ENCODE measurements around the gene TTLL10.

The TTLL10 gene

DNA sequence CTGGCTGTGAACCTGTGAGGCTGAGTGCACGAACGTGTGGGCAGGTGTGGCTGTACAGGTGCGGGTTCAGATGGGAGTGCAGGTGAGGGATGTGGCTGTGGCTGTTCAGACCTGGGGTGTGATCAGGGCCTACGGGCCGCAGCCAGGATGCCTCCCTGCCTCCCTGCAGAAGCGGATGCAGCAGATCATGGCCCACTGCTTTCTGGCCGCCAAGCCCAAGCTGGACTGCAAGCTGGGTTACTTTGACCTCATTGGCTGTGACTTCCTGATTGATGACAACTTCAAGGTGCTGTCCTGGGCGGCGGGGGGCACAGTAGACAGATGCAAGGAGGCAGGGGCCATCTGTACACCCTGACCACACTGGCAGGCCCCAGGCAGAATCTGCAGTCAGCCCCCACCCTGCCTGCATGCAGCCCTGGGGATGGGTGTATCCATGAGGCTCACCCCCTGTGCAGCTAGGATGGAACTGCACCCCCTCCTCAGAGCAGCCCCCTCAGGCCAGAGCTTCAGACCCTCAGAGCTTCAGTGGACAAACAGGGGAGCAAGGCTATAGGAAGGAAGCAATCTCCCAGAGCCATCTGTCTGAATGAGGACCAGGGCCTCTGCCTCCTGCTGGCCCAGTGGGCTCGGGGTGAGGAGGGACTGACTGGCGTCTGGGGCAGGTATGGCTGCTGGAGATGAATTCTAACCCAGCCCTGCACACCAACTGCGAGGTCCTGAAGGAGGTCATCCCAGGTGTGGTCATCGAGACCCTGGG is 22.9 kb downstream of the TTLL10 start:
- no peaks in the 10 kb centered on the region for H3K36me3 ChIP-seq
- intact Hi-C loops (cut with DNase I; ENCODE audit: low total_unique reads), result no loop called here
- DNase-seq, result no peak

DNA sequence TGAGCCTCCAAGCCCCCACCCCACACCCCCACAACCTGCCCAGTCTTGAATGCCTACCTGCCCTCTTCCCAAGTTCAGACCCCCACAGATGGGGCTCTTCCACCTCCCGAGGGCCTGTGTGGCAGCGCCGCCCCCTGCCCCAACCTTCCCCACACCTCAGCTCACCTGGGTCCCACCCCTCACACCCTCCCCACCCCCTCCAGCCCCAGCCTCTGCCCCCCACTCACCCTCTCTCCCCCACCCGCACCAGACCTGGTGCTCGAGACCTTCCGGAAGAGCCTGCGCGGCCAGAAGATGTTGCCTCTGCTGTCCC is 23.5 kb downstream of the TTLL10 start:
- TF ChIP-seq, protein P1, sequence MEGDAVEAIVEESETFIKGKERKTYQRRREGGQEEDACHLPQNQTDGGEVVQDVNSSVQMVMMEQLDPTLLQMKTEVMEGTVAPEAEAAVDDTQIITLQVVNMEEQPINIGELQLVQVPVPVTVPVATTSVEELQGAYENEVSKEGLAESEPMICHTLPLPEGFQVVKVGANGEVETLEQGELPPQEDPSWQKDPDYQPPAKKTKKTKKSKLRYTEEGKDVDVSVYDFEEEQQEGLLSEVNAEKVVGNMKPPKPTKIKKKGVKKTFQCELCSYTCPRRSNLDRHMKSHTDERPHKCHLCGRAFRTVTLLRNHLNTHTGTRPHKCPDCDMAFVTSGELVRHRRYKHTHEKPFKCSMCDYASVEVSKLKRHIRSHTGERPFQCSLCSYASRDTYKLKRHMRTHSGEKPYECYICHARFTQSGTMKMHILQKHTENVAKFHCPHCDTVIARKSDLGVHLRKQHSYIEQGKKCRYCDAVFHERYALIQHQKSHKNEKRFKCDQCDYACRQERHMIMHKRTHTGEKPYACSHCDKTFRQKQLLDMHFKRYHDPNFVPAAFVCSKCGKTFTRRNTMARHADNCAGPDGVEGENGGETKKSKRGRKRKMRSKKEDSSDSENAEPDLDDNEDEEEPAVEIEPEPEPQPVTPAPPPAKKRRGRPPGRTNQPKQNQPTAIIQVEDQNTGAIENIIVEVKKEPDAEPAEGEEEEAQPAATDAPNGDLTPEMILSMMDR (IDR thresholded peaks at IDR 0.05), result no peak
- H3K4me3 ChIP-seq, result no peak overlapping the region
- H3K9me3 ChIP-seq, result peaks cover 0 to 9% (median 0%) of the 10 kb centered on the region in 3 donors
- intact Hi-C loops (cut with DNase I; ENCODE audit: low total_unique reads), result no loop called here
- no peak for DNase-seq
- no peaks in the 10 kb centered on the region for H3K36me3 ChIP-seq
- H3K27me3 ChIP-seq, result peaks cover 0 to 40% of the 10 kb centered on the region in 2 donors
- no peak overlapping the region for H3K27ac ChIP-seq
- peaks cover 0 to 10% (median 9%) of the 10 kb centered on the region in 4 donors for H3K4me1 ChIP-seq

More for the DNA sequence above, 22.9 kb downstream of the TTLL10 start:
- peaks cover 0 to 9% (median 0%) of the 10 kb centered on the region in 3 donors for H3K9me3 ChIP-seq
- H3K4me3 ChIP-seq, result no peak overlapping the region
- TF ChIP-seq, protein P1 (IDR thresholded peaks at IDR 0.05), result no peak
- peaks cover 0 to 40% of the 10 kb centered on the region in 2 donors for H3K27me3 ChIP-seq
- H3K4me1 ChIP-seq, result peaks cover 0 to 10% (median 9%) of the 10 kb centered on the region in 4 donors
- no peak overlapping the region for H3K27ac ChIP-seq

DNA sequence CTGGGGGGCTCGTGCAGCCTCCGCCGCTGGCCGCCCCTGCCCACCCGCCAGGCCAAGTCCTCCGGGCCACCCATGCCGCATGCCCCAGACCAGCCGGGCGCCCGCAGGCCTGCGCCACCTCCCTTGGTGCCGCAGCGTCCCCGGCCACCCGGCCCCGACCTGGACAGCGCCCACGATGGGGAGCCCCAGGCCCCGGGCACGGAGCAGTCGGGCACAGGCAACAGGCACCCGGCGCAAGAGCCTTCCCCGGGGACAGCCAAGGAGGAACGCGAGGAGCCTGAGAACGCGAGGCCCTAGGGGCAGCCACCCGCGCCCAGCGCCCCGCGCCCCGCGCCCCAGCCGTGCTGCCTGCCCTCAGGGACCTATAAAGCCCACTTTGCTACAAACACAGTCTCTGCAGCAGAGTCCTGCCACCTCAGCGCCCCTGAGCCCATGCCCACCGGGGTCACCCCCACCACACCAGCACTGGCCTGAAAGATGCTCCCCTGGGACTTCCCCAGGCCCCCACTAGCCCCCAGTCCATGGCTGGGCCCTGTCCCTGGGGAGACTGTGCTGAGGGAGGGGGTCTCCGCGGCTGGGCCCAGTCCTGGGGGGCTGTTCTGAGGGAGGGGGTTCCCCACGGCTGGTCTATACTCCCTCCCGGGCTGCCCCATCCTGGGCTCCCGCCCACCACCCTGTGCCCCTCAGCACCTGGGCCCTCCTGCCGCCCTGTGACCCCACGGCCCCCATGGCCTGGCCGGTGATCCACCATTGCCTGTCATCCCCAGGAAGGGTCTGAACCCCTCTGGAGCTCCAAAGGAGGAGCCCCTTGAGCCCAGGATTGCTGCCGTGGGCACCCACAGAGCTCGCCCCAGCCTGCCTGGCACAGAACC is 24.1 kb downstream of the TTLL10 start:
- TF ChIP-seq, protein P1 (IDR thresholded peaks at IDR 0.05), result no peak
- DNase-seq, result no peak
- Histone ChIP-seq H3K4me3 (no peak overlapping the region), H3K9me3 (peaks cover 0 to 9% (median 0%) of the 10 kb centered on the region in 3 donors), H3K27ac (no peak overlapping the region), H3K36me3 (no peaks in the 10 kb centered on the region), H3K4me1 (peaks cover 0 to 10% (median 9%) of the 10 kb centered on the region in 4 donors), H3K27me3 (peaks cover 0 to 44% of the 10 kb centered on the region in 2 donors)
- intact Hi-C loops (cut with DNase I; ENCODE audit: low total_unique reads), result no loop called here

DNA sequence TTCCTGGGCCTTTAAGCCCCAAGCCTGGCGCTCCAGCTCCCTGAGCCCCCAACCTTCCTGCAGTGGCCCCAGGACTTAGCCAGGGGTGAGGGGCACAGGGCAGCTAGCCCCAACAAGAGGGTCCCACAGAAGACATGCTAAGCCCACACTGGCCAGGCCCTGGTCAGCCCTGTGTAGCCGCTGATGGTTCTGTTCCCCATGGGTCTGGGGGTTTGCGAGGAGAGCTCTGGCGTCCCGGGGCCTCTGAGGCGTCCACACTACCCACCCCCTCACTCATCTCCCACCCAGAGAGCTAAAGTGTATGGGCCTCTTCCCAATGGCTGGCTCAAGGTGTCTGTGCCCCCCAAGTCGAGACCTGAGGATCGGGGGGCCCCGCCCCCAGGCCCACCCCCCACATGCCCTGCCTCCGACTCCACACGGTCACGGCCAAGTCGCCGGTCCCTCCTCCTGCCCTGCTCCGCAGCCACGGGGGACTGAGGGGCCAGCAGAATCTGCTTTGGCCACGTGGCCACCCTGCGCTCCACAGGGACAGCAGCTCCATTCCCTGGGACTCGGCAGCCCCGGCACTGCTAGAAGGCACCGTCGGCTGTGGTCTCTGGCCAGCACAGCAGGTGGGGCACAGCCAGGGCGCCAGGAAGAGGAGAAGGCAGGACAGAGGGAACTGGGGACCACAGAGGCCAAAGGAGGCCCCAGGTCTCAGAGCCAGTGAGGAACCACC is 24.9 kb downstream of the TTLL10 start:
- TF ChIP-seq, protein P1 (IDR thresholded peaks at IDR 0.05), result no peak
- intact Hi-C loops (cut with DNase I; ENCODE audit: low total_unique reads), result no loop called here
- Histone ChIP-seq H3K4me1 (peaks cover 0 to 10% (median 9%) of the 10 kb centered on the region in 4 donors), H3K27me3 (peaks cover 0 to 52% of the 10 kb centered on the region in 2 donors), H3K27ac (no peak overlapping the region), H3K9me3 (peaks cover 0 to 9% (median 0%) of the 10 kb centered on the region in 3 donors), H3K36me3 (no peaks in the 10 kb centered on the region), H3K4me3 (no peak overlapping the region)
- DNase-seq, result no peak

DNA sequence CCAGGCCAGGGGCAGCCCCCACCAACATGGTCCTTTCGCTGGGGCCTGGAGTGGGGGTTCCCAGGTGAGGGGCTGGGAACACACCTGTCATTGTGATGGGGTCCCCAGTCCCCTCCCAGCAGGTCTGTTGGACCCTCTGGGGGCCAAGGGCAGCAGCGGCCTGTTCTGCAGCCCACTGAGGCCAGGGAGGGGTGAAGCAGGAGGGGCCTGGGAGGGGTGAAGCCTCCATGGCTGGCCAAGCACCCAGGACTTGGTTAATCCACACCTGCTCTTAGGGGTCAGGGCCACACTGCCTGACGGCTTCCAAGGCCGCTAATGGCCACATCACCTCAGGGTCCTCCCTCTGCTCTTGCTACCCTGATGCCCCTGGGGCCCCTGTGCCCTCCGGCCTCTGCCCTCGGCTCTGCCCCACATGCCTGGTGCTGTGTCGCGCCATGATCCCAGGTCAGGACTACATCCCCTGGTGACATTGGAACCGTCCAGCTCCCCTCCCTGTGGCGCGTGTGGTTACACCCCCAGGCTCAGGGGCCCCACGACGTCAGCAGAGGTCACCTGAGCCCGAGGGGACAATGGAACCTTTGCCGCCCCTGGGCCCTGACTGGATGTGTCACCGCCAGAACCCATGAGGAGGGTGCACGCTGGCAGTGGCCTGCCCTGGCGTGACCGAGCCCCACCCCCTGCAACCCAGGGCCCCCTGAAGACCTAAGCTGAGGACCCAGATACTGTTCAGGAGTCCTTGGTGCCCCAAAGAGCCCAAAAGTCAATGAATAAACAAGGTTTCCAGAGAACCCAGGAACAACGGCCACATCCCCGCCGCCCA is 25.7 kb downstream of the TTLL10 start:
- Histone ChIP-seq H3K27me3 (peaks cover 0 to 60% of the 10 kb centered on the region in 2 donors), H3K27ac (no peak overlapping the region)

More for the DNA sequence above, 25.7 kb downstream of the TTLL10 start:
- Histone ChIP-seq H3K4me3 (no peak overlapping the region), H3K4me1 (peaks cover 0 to 10% (median 9%) of the 10 kb centered on the region in 4 donors), H3K36me3 (no peaks in the 10 kb centered on the region), H3K9me3 (peaks cover 0 to 9% (median 0%) of the 10 kb centered on the region in 3 donors)
- no peak for DNase-seq
- intact Hi-C loops (cut with DNase I; ENCODE audit: low total_unique reads), result no loop called here
- TF ChIP-seq, protein P1 (IDR thresholded peaks at IDR 0.05), result no peak

Data from tibial artery (tissue), 4 donors.